ENCODE results near the gene EEF1G. TPM values are rescaled to one million over a fixed set of nuclear protein-coding genes. Genes with fewer than 3 reads are reported as not detected.
"Not testable (repeated sequence)": the region's sequence is repeated elsewhere in the genome, so short reads cannot be mapped to it uniquely, and the experiment has no call there.

EEF1G gene
- total RNA-seq, 1 donor from 2014 or later: 899 TPM

- DNase-seq (peak; percentile 92), ATAC-seq (peak; percentile 85 to 88)
- Histone ChIP-seq H3K9me3 (no peaks in the 10 kb centered on the region), H3K36me3 (peaks cover 3% of the 10 kb centered on the region), H3K27me3 (ENCODE audit: low read depth) (no peaks in the 10 kb centered on the region), H3K4me3 (peak overlapping the region; percentile 29), H3K4me1 (peaks cover 99% of the 10 kb centered on the region), H3K27ac (peak overlapping the region; percentile 93)
- TF ChIP-seq CTCF (IDR thresholded peaks at IDR 0.05): no peak
- intact Hi-C loops (cut with DNase I): no loop called here
Measured at GRCh38 chr11:62553080-62553838, 20.4 kb downstream of the EEF1G start.

GRCh38 chr11:62552485-62553079 lies 21.1 kb downstream of the EEF1G start:
- no peak for TF ChIP-seq CTCF (IDR thresholded peaks at IDR 0.05)
- Histone ChIP-seq H3K9me3 (no peaks in the 10 kb centered on the region), H3K4me3 (peak overlapping the region; percentile 29), H3K27ac (peak overlapping the region; percentile 93), H3K36me3 (no peaks in the 10 kb centered on the region), H3K4me1 (peaks cover 99% of the 10 kb centered on the region), H3K27me3 (ENCODE audit: low read depth) (no peaks in the 10 kb centered on the region)
- intact Hi-C loops (cut with DNase I): no loop called here
- ATAC-seq: no peak
- no peak for DNase-seq

GRCh38 chr11:62550478-62550877 lies 23.2 kb downstream of the EEF1G start:
- ATAC-seq; H3K27me3 ChIP-seq (ENCODE audit: low read depth); H3K36me3 ChIP-seq; H3K4me3 ChIP-seq; H3K9me3 ChIP-seq; intact Hi-C loops (cut with DNase I); DNase-seq: not testable (repeated sequence)
- Histone ChIP-seq H3K27ac (peak overlapping the region; percentile 93), H3K4me1 (peaks cover 85% of the 10 kb centered on the region)

- Histone ChIP-seq H3K4me1 (peaks cover 76% of the 10 kb centered on the region), H3K9me3 (no peaks in the 10 kb centered on the region), H3K4me3 (no peak overlapping the region), H3K36me3 (no peaks in the 10 kb centered on the region), H3K27me3 (ENCODE audit: low read depth) (no peaks in the 10 kb centered on the region), H3K27ac (peak overlapping the region; percentile 97)
- ATAC-seq (no peak), DNase-seq (no peak)
- intact Hi-C loops (cut with DNase I): no loop called here
- TF ChIP-seq CTCF (IDR thresholded peaks at IDR 0.05): no peak
Measured at GRCh38 chr11:62548545-62549335, 25.0 kb downstream of the EEF1G start.

- no peak for ATAC-seq
- H3K4me1 ChIP-seq: peaks cover 76% of the 10 kb centered on the region
- no peaks in the 10 kb centered on the region for H3K27me3 ChIP-seq (ENCODE audit: low read depth)
- H3K27ac ChIP-seq: peak overlapping the region; percentile 97
- no peaks in the 10 kb centered on the region for H3K9me3 ChIP-seq
- peaks cover 4% of the 10 kb centered on the region for H3K36me3 ChIP-seq
- intact Hi-C loops (cut with DNase I): no loop called here
- TF ChIP-seq CTCF (IDR thresholded peaks at IDR 0.05): no peak
- no peak for DNase-seq
- peak overlapping the region; percentile 98 for H3K4me3 ChIP-seq
Measured at GRCh38 chr11:62547691-62548281, 25.9 kb downstream of the EEF1G start.

Data from lower lobe of right lung (tissue), 2 donors.